B cell (primary cell): Measurements from ENCODE around the gene NRL. TPM values are rescaled to one million over a fixed set of nuclear protein-coding genes. Genes with fewer than 3 reads are reported as not detected.

Experiments
- ATAC-seq: fragments of 200-7000 bp; cut with Tn5 transposase; one replicate; pipeline ENCODE4 v1.10.0; 2021; ENCODE audit warnings: low read depth, mild to moderate bottlenecking, moderate number of reproducible peaks, moderate library complexity
- CTCF ChIA-PET: fragments of 350-600 bp; sonication (Branson Sonifier 250); formaldehyde crosslinking; loops from one replicate; lab custom pipeline; 2021; ENCODE audit warnings: antibody characterized with exemption, inconsistent platforms; lab: Charles Lee
- POLR2A ChIA-PET: fragments of 350-600 bp; sonication (Branson Sonifier 250); formaldehyde crosslinking; loops from one replicate; lab custom pipeline; 2021; ENCODE audit warnings: antibody characterized with exemption; lab: Charles Lee
- DNase-seq: peaks from one replicate; pipeline ENCODE4 v3.0.0; 2013
- H2AFZ ChIP-seq: 2 replicates; pipeline ENCODE4 v1.6.1; 2012; ENCODE audit warnings: mild to moderate bottlenecking, low read depth, low read length; ENCODE audit not compliant: insufficient read depth, poor library complexity, severe bottlenecking
- H3K27ac ChIP-seq, 2 donors: 1 replicate in 1 of 2; 2 replicates in 1 of 2; pipeline ENCODE4 v1.5.1; 2012 to 2013; ENCODE audit warnings: low read length in 2 of 2, mild to moderate bottlenecking in 2 of 2, moderate library complexity in 1 of 2
- H3K27me3 ChIP-seq, 4 experiments: fragments of 200-600 bp in 1 of 4; sonication (generic) in 1 of 4; replicated peaks in 1 of 4; 1 replicate in 2 of 4; 2 replicates in 2 of 4; pipeline versions ENCODE4 v1.6.1 to v1.7.0; 2013 to 2016; ENCODE audit warnings: low read length in 3 of 4, mild to moderate bottlenecking in 2 of 4, mixed read lengths in 1 of 4, moderate library complexity in 1 of 4; ENCODE audit not compliant: insufficient read depth in 4 of 4, control insufficient read depth in 3 of 4; ENCODE audit errors: control extremely low read depth in 1 of 4
- H3K36me3 ChIP-seq, 2 experiments: replicated peaks in 1 of 2; 1 replicate in 1 of 2; 2 replicates in 1 of 2; pipeline versions ENCODE4 v1.6.1 to v1.7.1; 2013; ENCODE audit warnings: low read length in 1 of 2; ENCODE audit not compliant: insufficient read depth in 2 of 2, control insufficient read depth in 1 of 2; ENCODE audit errors: control extremely low read depth in 1 of 2, extremely low read depth in 1 of 2
- H3K4me1 ChIP-seq, 2 donors: fragments of 200-600 bp in 1 of 2; sonication (generic) in 1 of 2; 1 replicate in 1 of 2; 2 replicates in 1 of 2; pipeline versions ENCODE4 v1.5.1 to v1.6.1; 2013 to 2017; ENCODE audit warnings: low read length in 2 of 2; ENCODE audit not compliant: control insufficient read depth in 2 of 2, insufficient read depth in 2 of 2
- H3K4me2 ChIP-seq: replicated peaks from 2 replicates; pipeline ENCODE3; 2012; ENCODE audit warnings: mild to moderate bottlenecking, low read depth, low read length; ENCODE audit not compliant: poor library complexity, severe bottlenecking
- H3K4me3 ChIP-seq, 5 experiments: fragments of 200-600 bp in 1 of 5; sonication (generic) in 1 of 5; 1 replicate in 3 of 5; 2 replicates in 2 of 5; pipeline versions ENCODE4 v1.5.1 to v1.7.0; 2011 to 2016; ENCODE audit warnings: low read length in 4 of 5, mild to moderate bottlenecking in 4 of 5, low read depth in 2 of 5, control low read depth in 1 of 5, moderate library complexity in 1 of 5; ENCODE audit not compliant: insufficient read depth in 1 of 5; ENCODE audit errors: control extremely low read depth in 1 of 5, extremely low read depth in 1 of 5
- H3K79me2 ChIP-seq: fragments of 200-600 bp; sonication (generic); one replicate; pipeline ENCODE4 v1.6.0; 2016; ENCODE audit warnings: low read length; ENCODE audit not compliant: control insufficient read depth, insufficient read depth
- H3K9ac ChIP-seq: fragments of 200-600 bp; sonication (generic); 2 replicates; pipeline ENCODE4 v1.6.1; 2017; ENCODE audit warnings: mild to moderate bottlenecking, low read length, moderate library complexity
- H3K9me3 ChIP-seq, 3 donors: one replicate each; pipeline versions ENCODE4 v1.6.1 to v1.7.1; 2013; ENCODE audit warnings: low read length in 2 of 3; ENCODE audit not compliant: control insufficient read depth in 2 of 3, insufficient read depth in 1 of 3; ENCODE audit errors: control extremely low read depth in 1 of 3
- H4K20me1 ChIP-seq: 2 replicates; pipeline ENCODE4 v1.6.0; 2012; ENCODE audit warnings: mild to moderate bottlenecking, low read length; ENCODE audit not compliant: insufficient read depth, control insufficient read depth, poor library complexity, severe bottlenecking
- H3K27ac Mint-ChIP-seq: one replicate; pipeline ENCODE4 v1.8.0; 2021; ENCODE audit warnings: mixed read lengths
- H3K27me3 Mint-ChIP-seq: one replicate; pipeline ENCODE4 v1.8.0; 2021; ENCODE audit warnings: mixed read lengths
- H3K4me1 Mint-ChIP-seq: one replicate; pipeline ENCODE4 v1.8.0; 2021; ENCODE audit warnings: mixed read lengths
- H3K4me3 Mint-ChIP-seq: one replicate; pipeline ENCODE4 v1.8.0; 2021; ENCODE audit warnings: mixed read lengths
- H3K9me3 Mint-ChIP-seq: one replicate; pipeline ENCODE4 v1.8.0; 2022; ENCODE audit warnings: mixed read lengths; ENCODE audit not compliant: insufficient read depth
- CTCF ChIP-seq: fragments of 200-600 bp; IDR thresholded peaks from one replicate; pipeline ENCODE4 v1.8.0; 2022; ENCODE audit warnings: antibody characterized with exemption, mild to moderate bottlenecking
- EZH2 ChIP-seq: IDR thresholded peaks from 2 replicates; pipeline ENCODE4 v1.6.1; 2012; ENCODE audit warnings: borderline replicate concordance, low read depth, mild to moderate bottlenecking, moderate library complexity, low read length; ENCODE audit not compliant: insufficient read depth, poor library complexity, severe bottlenecking
- WGBS: methylation state at CpG from one replicate; pipeline ENCODE4 v1.1.5; 2013; ENCODE audit warnings: missing lambda C conversion rate; ENCODE audit not compliant: insufficient coverage; 5-methylcytosine and 5-hydroxymethylcytosine counted together
- intact Hi-C: fragments of 100-400 bp; cut with micrococcal nuclease; formaldehyde crosslinking; loops from one replicate; pipeline ENCODE4 v1.10.0; 2022
- polyA plus RNA-seq: library from polyadenylated mRNA; depleted of rRNA; stranded (reverse); fragments of >200 nt; gene quantifications from 2 replicates; pipeline ENCODE4 v1.2.3, GENCODE V29; 2012
- total RNA-seq, 2 donors: library from RNA; stranded (reverse); fragments of 120-200 nt in 1 of 2; gene quantifications; 1 replicate in 1 of 2; 2 replicates in 1 of 2; pipeline versions ENCODE4 v1.2.3 to v1.2.4, GENCODE V29; 2013 to 2022

NRL gene
- total and polyA plus RNA-seq, 2 donors (not counting 1 experiment from before 2014, with no cell fraction given), result 7.0 to 8.8 TPM

GRCh38 chr14:24145690-24146452 is 31.1 kb upstream of the NRL start:
- H3K4me1 Mint-ChIP-seq, result peaks cover 58% of the 10 kb centered on the region
- peak overlapping the region; percentile 95 for H3K27ac Mint-ChIP-seq
- H3K4me3 Mint-ChIP-seq, result peak overlapping the region; percentile 95
- no peaks in the 10 kb centered on the region for H3K27me3 ChIP-seq
- H2AFZ ChIP-seq, result peak overlapping the region; percentile 83
- H3K27me3 Mint-ChIP-seq, result no peaks in the 10 kb centered on the region
- WGBS, result 20% methylated on average over 4 of the region's 9 CpGs
- DNase-seq, result no peak
- H3K4me1 ChIP-seq, result peaks cover 25 to 41% of the 10 kb centered on the region in 2 donors
- peaks cover 37% of the 10 kb centered on the region for H4K20me1 ChIP-seq
- ATAC-seq, result no peak
- intact Hi-C loops, result loop anchor here (1.0 to 10.0 kb wide), 7 partner anchors 10 to 1051 kb away; partner anchors contain the start of genes ACIN1, C14orf119, GMPR2 and IPO4
- H3K79me2 ChIP-seq, result peaks cover 75% of the 10 kb centered on the region
- peak overlapping the region; percentile 83 to 95 (median 94) for H3K4me3 ChIP-seq
- H3K9me3 ChIP-seq, result no peaks in the 10 kb centered on the region
- peak overlapping the region; percentile 77 to 90 for H3K27ac ChIP-seq
- peaks cover 0 to 46% of the 10 kb centered on the region in 2 experiments for H3K36me3 ChIP-seq
- H3K9me3 Mint-ChIP-seq, result no peaks in the 10 kb centered on the region
- CTCF ChIA-PET, result interaction anchor here (1.1 to 6.2 kb wide), 9 partner anchors 9 to 54 kb away, joined by 3 to 62 read pairs (median 7); partner anchors contain the start of genes DCAF11, IRF9, NRL and PSME1
- TF ChIP-seq CTCF, result no peak
- no peak for TF ChIP-seq EZH2
- H3K4me2 ChIP-seq, result peak overlapping the region; percentile 90
- H3K9ac ChIP-seq, result peak overlapping the region; percentile 83
- POLR2A ChIA-PET, result interaction anchor here (1.0 to 4.1 kb wide), 10 partner anchors 7 to 286 kb away, joined by 3 to 43 read pairs (median 8); partner anchors contain the start of genes CHMP4A, DCAF11, IRF9 and NRL
